Measurements from ENCODE around the gene PEAK1. TPM values are rescaled to one million over a fixed set of nuclear protein-coding genes. Genes with fewer than 3 reads are reported as not detected.

PEAK1 gene
- total RNA-seq, 2 experiments from 2014 or later = 6.0 to 10.8 TPM

DNA sequence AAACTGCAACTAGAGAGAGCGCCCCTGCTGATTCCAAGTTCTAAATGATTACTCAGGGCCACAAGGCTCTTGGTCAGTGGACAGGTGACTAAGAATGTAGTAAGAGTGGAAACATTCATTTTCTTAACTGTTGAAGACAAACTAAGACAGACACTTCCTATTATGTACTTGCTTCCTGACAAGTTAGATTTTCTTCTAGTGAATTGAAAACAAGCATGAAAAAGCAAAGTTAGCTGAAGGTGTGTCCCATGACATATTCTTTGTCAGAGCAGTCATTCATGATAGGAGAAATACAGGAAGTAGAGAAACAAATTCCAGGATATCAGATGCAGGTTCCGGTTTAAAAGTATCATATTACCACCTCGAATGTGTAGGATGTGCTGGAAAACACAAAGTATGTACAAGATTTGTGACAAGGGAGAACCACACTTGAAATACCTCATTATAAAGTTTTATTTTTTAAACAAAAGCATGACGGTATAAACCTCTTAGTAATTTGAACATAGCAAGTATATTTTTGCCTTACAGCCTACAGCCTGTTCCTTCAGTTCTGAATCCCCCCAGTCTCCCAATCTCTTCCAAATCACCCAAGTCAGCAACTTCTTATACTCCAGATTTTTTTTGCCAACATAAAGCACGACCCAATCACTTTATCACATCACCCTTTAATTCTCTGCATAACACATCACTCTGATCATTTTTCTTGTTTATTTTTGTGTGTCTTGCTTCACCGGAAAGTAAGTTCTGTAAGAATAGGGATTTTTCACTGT is 355.2 kb downstream of the PEAK1 start:
- BruUV-seq (replicated peaks) = no TSS peak
- Histone ChIP-seq H3K4me2 (ENCODE audit: low read length) (no peak overlapping the region), H3K4me3 (ENCODE audit: low read depth, low read length, poor library complexity, severe bottlenecking) (no peak overlapping the region), H3K9me2 (ENCODE audit: insufficient read depth, low read length) (no peaks in the 10 kb centered on the region), H3K9me3 (ENCODE audit: low read length) (no peaks in the 10 kb centered on the region), H3K36me3 (ENCODE audit: insufficient read depth, low read length) (no peaks in the 10 kb centered on the region), H3K79me2 (ENCODE audit: insufficient read depth, low read depth, low read length) (no peaks in the 10 kb centered on the region; the same call in 1 of the 2 replicates), H3K27ac (ENCODE audit: low read depth, low read length, poor library complexity, severe bottlenecking) (no peak overlapping the region), H4K20me1 (ENCODE audit: insufficient read depth, low read length) (peaks cover 6% of the 10 kb centered on the region; the same call in 1 of the 2 replicates), H3K4me1 (ENCODE audit: insufficient read depth, low read length, poor library complexity, severe bottlenecking) (peaks cover 25% of the 10 kb centered on the region), H2AFZ (ENCODE audit: low read length) (no peak overlapping the region)
- no peak for DNase-seq (ENCODE audit: low spot score)
- intact Hi-C loops (cut with micrococcal nuclease; ENCODE audit: unreplicated experiment) = no loop called here
- TF ChIP-seq EZH2phosphoT487 (IDR thresholded peaks at IDR 0.05; ENCODE audit: borderline replicate concordance, low read depth, low read length) = no peak
- TF ChIP-seq, protein P1, sequence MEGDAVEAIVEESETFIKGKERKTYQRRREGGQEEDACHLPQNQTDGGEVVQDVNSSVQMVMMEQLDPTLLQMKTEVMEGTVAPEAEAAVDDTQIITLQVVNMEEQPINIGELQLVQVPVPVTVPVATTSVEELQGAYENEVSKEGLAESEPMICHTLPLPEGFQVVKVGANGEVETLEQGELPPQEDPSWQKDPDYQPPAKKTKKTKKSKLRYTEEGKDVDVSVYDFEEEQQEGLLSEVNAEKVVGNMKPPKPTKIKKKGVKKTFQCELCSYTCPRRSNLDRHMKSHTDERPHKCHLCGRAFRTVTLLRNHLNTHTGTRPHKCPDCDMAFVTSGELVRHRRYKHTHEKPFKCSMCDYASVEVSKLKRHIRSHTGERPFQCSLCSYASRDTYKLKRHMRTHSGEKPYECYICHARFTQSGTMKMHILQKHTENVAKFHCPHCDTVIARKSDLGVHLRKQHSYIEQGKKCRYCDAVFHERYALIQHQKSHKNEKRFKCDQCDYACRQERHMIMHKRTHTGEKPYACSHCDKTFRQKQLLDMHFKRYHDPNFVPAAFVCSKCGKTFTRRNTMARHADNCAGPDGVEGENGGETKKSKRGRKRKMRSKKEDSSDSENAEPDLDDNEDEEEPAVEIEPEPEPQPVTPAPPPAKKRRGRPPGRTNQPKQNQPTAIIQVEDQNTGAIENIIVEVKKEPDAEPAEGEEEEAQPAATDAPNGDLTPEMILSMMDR (conservative IDR thresholded peaks at IDR 0.05; ENCODE audit: low read length) = no peak
- CTCF ChIA-PET (ENCODE audit: unreplicated experiment) = no interaction called here
- POLR2A ChIA-PET = interaction anchor here (0.7 kb wide), 1 partner anchor 106 kb away, joined by 3 read pairs; no protein-coding TSS in a partner anchor

DNA sequence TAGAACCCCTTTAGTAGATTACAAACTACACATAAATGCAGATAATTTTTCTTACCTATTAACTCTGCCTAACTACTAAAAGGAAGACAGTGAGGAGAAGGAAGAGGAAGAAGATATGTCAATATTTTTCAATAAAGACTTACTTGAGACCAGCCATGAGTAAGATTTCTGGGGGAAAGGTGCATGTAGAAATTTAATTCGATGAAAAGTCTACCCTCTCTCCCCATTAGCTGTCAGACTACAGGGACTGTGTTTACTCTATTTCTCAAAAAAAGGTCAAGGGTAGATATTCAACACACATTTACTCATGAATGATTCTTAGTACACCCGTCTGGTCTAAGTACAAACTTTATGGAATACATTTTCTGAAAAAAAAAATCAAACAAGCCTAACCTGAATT is 355.8 kb downstream of the PEAK1 start:
- Histone ChIP-seq H3K9me2 (ENCODE audit: insufficient read depth, low read length) (no peaks in the 10 kb centered on the region), H3K36me3 (ENCODE audit: insufficient read depth, low read length) (no peaks in the 10 kb centered on the region), H3K79me2 (ENCODE audit: insufficient read depth, low read depth, low read length) (no peaks in the 10 kb centered on the region; the same call in 1 of the 2 replicates), H3K4me3 (ENCODE audit: low read depth, low read length, poor library complexity, severe bottlenecking) (no peak overlapping the region), H3K4me1 (ENCODE audit: insufficient read depth, low read length, poor library complexity, severe bottlenecking) (peaks cover 27% of the 10 kb centered on the region), H3K27ac (ENCODE audit: low read depth, low read length, poor library complexity, severe bottlenecking) (no peak overlapping the region), H2AFZ (ENCODE audit: low read length) (no peak overlapping the region), H4K20me1 (ENCODE audit: insufficient read depth, low read length) (peaks cover 5% of the 10 kb centered on the region; the same call in 1 of the 2 replicates), H3K4me2 (ENCODE audit: low read length) (no peak overlapping the region), H3K9me3 (ENCODE audit: low read length) (no peaks in the 10 kb centered on the region)
- POLR2A ChIA-PET = interaction anchor here (0.7 kb wide), 1 partner anchor 105 kb away, joined by 3 read pairs; no protein-coding TSS in a partner anchor
- TF ChIP-seq, protein P1 (conservative IDR thresholded peaks at IDR 0.05; ENCODE audit: low read length) = no peak
- no peak for TF ChIP-seq EZH2phosphoT487 (IDR thresholded peaks at IDR 0.05; ENCODE audit: borderline replicate concordance, low read depth, low read length)
- no peak for DNase-seq (ENCODE audit: low spot score)
- no TSS peak for BruUV-seq (replicated peaks)
- CTCF ChIA-PET (ENCODE audit: unreplicated experiment) = no interaction called here
- intact Hi-C loops (cut with micrococcal nuclease; ENCODE audit: unreplicated experiment) = no loop called here

DNA sequence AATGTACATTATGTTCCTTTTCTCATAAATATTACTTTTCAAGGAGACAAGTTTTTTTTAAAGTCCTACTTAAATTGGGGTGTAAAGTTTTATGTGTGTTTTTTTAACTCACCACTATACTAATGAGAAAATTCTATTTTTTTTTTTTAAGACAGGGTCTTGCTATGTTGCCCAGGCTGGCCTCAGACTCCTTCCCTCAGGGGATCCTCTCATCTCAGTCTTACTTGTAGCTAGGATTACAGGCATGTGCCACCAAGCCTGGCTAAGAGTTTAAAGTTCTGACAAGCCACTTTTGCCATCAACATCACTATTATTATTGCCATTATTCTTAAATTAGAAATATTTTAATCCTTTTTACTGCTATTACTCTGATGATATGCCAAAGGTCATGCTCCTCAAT is 356.7 kb downstream of the PEAK1 start:
- BruUV-seq (replicated peaks) = no TSS peak
- Histone ChIP-seq H3K27ac (ENCODE audit: low read depth, low read length, poor library complexity, severe bottlenecking) (no peak overlapping the region), H3K79me2 (ENCODE audit: insufficient read depth, low read depth, low read length) (no peaks in the 10 kb centered on the region; the same call in 1 of the 2 replicates), H2AFZ (ENCODE audit: low read length) (no peak overlapping the region), H3K4me2 (ENCODE audit: low read length) (no peak overlapping the region), H4K20me1 (ENCODE audit: insufficient read depth, low read length) (peaks cover 5% of the 10 kb centered on the region; the same call in 1 of the 2 replicates), H3K9me2 (ENCODE audit: insufficient read depth, low read length) (no peaks in the 10 kb centered on the region), H3K4me3 (ENCODE audit: low read depth, low read length, poor library complexity, severe bottlenecking) (no peak overlapping the region), H3K36me3 (ENCODE audit: insufficient read depth, low read length) (no peaks in the 10 kb centered on the region), H3K4me1 (ENCODE audit: insufficient read depth, low read length, poor library complexity, severe bottlenecking) (peaks cover 27% of the 10 kb centered on the region), H3K9me3 (ENCODE audit: low read length) (no peaks in the 10 kb centered on the region)
- no peak for DNase-seq (ENCODE audit: low spot score)
- CTCF ChIA-PET (ENCODE audit: unreplicated experiment) = no interaction called here
- TF ChIP-seq EZH2phosphoT487 (IDR thresholded peaks at IDR 0.05; ENCODE audit: borderline replicate concordance, low read depth, low read length) = no peak
- TF ChIP-seq, protein P1 (conservative IDR thresholded peaks at IDR 0.05; ENCODE audit: low read length) = no peak
- intact Hi-C loops (cut with micrococcal nuclease; ENCODE audit: unreplicated experiment) = no loop called here
- POLR2A ChIA-PET = no interaction called here

Measured in OCI-LY7 (cell line).